ENCODE results near the gene SH2D4B.

- TF ChIP-seq CTCF (IDR thresholded peaks at IDR 0.05) (no peak), POLR2A (IDR thresholded peaks at IDR 0.05) (no peak)
Observed at GRCh38 chr10:80583685-80584084, 46.0 kb downstream of the SH2D4B start.

All from breast epithelium (tissue), 3 donors.